ENCODE data around the gene TXNRD3.

- TF ChIP-seq CTCF (IDR thresholded peaks at IDR 0.05; ENCODE audit: low read depth, low read length) (no peak), EZH2phosphoT487 (IDR thresholded peaks at IDR 0.05; ENCODE audit: low read depth) (no peak)
These were observed 48.9 kb downstream of the TXNRD3 start for GRCh38 chr3:126606001-126606400.
